T follicular helper cell (primary cell): ENCODE measurements around the gene TMEM132D.

ENCODE experiments used
- DNase-seq: peaks from one replicate; pipeline ENCODE4 v3.0.0-alpha.2; 2020; ENCODE audit warnings: low read depth

TMEM132D gene

DNA sequence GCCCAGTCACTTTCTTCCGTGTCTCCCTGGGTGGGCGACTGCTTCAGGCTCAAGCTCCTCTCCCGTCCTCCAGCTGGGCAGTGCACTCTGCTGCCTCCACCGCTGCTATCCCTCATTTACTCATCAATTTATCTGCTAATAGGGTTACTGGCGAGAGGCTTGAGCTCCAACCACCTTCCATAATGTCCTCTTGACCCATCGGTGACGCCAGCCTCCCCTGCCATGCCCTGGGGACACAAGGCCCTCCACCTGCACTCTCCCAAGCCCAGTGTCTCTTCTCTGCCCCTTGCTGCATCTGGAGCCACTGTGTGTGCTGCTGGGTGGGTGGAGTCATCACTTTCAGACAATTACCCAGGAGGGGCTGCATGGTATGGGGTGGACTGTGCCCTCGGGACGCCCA, 78.5 kb downstream of the TMEM132D start:
- no peak for DNase-seq

DNA sequence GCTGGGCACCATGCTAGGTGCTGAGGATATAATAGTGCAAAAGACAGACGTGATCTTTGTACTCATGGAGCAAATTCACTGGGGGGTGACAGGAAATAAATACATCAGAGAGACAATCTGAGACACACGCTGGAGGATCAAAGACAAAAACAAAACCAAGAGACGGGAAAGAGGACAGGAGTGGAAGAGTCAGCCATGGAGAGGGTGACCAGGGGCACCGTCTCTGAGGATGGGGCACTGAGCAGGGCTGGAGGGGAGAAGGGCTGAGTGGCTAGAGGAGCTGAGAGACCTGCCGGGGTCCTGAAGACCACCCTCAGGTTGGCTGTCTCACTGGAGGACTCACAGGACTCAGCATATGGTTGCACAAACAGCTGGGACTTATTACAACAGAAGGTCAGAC, 81.9 kb downstream of the TMEM132D start:
- DNase-seq: no peak

DNA sequence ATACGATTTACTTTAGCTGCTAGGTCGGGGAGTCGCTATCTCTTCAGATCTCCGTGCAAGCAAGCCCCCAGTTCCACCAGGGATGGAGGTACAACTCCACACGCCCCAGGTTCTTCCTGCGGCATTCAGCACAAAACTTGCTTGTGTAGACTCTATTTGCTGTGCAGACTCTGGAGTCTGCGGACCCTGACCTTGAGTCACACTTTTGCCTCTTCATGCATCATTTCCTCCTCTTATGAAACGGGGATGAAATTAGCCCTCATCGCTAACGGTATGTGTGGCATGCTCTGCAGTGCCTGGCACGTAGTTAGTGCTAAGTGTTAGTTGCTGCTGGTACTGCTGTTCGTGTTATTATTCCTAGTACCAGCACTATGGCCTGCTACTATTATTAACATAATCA, 84.4 kb downstream of the TMEM132D start:
- no peak for DNase-seq

DNA sequence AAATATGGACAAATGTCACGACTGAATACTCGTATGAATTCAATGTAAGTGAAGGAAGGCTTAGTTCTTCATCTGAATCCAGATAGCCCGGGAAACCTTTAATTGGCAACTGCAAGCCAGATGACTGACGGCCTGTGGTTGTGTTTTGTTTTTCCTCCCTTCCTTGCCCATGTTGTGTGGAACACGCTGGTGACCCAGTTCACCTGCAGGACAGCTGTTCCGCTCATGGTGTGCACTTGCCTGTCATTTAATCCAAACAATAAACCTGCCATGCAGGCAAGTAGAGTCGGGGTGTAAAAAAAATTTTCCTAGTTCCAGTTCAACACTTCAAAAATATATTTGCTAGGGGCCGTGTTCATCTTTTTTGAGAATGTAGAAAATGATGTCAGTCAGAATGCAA, 88.0 kb downstream of the TMEM132D start:
- DNase-seq: no peak

DNA sequence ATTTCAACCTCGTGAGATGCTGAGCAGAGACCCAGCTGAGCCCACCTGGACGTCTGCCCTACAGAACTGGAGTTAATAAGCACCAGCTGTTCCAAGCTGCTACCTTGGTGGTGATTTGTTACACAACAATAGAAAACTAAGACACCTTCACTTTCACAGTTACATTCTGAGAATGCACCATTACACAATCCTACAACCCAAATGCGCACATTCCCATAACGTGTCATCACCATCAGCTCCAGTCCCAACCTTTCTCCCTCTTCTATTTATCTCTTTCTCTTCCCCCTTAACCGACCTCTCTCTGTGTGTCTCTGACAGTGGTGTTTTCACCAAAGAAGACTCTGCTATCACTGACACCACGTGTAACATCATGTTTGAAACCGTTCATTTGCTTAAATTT, 91.9 kb downstream of the TMEM132D start:
- no peak for DNase-seq

DNA sequence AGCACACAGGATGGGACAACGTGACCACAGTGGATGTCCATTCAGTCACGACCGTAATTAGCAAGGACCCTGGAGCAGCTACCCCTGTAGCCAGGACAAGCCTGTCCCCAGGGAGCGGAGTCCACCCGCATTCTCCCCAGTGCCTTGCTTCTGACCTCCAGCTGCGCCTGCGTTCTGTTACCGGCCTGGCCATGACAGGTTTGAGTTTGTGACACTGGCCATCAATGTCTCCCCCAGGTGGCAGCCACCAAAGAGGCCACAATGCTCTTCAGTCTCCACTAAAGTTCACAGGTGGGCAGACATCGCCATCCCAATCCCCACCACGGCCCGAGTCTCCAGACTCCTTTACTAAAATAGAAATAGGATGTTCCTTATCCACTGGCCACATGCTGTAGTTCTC, 96.7 kb downstream of the TMEM132D start:
- no peak for DNase-seq

DNA sequence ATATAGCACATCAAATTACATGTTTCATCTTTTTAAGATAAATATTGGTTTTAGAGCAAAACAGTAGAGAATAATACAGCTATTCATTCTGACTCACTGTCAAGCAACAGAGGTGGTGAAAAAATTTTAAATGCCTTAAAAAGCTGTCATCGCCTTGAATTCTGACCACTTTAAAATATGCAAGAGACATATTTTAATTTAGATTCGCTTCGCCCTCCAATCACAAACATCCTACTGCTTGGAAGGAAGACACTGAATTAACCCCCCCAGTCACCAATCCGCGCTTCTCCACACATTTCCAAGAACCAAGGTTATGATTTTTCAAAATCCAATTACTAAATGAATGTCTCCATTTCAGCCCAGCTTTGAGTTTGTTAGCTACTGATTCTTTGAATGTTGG, 112.4 kb downstream of the TMEM132D start:
- DNase-seq: no peak

DNA sequence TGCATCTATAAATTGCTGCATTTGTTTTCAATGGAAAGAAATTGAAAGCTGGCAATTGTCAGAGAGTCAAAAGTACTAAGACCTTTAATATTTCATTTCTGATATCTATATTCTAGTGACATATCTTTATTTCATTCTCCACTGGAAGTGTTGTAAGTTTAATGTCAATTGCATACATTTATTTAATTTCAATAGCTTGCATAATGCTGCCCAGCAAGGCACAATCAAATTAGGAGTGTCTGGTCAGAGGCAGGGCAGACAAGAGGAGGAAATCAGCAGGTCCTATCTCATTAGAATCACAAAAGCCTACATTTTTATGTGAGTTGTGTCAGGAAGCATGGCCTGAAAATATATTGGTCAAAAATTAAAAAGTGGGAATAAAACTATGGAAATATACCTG, 112.9 kb downstream of the TMEM132D start:
- DNase-seq: no peak

DNA sequence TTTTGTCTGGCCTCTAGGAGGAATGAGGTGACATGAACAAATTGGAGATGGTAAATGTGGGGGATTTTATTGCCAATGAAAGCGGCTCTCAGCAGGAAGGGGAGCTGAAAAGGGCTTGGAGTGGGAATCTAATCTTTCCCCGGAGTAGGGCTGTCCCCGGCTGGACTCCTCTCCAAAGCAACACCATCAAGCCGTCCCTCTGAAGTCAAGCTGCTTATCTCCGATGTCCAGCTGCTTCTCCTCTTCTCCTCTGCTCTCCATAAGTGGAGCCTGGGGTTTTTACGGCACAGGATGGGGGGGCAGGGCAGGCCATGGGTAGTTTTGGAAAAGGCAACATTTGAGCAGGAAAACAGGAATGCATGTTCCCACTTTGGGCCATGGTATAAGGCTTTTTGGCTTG, 113.5 kb downstream of the TMEM132D start:
- DNase-seq: no peak

DNA sequence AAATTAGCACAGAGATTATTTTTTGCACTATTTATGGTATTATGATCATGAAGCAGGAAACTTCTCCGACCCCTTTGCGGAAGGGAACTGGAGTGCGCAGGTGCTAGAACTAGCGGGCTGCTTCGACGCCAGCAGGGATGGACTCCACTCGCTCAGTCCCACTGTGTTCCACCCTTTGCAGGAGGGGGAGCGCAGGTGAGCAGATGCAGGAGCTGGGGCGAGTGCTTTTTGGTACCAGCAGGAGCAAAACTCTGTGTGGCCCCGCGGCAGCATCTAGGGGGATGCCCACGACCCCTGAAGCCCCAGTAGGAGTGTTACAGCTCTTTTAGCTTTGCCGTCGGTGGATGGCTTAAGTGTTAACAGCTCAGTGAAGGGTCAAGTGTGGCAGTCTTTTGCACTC, 113.9 kb downstream of the TMEM132D start:
- DNase-seq: no peak

DNA sequence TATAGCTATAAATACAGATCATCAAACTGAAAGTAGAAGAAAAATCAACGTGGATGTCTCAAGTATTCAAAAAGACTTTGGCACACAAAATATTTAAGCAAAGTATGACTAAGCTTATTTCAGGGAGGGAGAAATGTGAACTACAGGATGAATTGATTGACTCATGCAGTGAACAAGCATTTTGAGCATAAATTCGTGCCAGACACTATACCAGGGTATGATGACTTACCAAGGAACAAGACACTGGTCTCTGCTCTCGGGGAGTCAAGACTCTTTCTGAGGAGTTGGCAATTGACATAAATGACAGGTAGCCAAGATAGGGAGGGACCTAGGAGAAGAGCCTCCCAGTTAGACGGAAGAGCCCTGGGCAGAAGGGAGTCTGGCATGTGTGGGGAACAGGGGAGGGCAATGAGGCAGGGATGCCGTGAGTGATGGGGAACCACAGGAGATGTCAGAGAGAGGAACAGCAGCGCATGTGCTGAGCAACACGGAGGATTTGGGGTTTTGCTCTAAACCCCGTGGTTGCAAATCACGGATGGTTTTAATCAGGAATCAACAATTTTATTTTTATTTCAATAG, 115.2 kb downstream of the TMEM132D start:
- no peak for DNase-seq

DNA sequence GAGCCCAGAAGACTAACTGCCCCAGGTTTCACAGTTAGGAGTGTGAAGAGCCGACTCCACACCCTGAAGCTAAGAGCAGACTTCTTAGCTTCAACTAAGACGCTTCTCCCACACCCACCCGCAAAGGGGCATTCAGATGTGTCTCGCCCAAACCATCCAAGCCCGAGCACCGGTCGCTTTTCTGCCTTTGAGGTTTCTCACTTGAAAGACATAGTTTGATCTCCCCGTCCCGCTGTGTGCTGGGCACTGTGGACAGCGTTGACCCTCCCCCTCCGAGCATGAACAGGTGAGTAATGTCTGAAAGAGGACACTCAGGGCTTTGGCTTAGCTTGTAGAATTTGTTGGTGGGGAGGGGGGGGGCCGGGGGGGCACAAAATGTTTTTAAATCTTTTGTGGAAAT, 123.8 kb downstream of the TMEM132D start:
- DNase-seq: no peak

DNA sequence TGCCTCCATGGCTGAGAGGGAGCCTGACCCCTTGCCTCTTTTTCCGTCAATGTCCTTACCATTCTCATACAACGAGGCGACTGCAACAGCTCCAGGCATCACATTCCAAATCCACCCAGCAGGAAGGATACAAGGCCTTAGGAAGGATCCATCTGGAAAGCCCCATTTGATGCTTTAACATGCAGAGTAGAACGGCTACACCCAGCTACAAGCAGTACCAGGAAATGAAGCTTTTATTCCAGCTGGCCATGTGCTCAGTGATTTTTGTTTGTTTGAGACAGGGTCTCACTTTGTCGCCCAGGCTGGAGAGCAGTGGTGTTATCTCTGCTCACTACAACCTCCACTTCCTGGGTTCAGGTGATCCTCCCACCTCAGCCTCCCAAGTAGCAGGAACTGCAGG, 124.8 kb downstream of the TMEM132D start:
- no peak for DNase-seq

DNA sequence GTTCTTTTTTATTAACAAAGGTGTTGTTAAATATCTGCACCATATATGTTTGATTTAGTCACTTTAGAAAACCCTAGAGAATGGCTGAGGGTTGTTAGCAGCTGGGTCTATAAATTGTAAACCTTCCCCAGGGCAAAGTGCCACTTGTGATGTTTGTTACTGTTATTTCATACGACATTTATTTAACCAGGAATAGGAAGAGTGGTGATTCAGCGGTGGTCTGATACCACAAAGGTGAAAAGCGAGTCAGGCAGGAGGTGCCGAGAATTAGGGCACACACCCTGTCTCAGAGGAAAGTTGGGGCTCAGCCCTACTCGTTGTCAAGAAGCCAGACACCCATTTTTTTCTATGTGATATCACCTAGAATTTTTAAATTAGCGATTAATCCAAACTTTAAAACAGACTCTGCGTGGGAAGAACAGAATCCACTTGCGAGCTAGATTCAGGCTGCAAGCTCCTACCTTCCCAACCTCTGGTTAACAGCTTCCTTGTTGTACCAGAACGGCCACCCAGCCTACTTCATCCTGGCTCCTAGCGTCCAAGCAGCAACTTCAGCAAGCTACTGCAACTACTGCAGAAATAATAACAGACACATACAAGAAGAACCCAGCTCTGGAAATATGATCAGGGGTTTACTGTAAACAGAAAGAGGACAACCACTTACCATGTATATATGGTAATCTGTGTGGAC, 126.7 kb downstream of the TMEM132D start:
- no peak for DNase-seq

DNA sequence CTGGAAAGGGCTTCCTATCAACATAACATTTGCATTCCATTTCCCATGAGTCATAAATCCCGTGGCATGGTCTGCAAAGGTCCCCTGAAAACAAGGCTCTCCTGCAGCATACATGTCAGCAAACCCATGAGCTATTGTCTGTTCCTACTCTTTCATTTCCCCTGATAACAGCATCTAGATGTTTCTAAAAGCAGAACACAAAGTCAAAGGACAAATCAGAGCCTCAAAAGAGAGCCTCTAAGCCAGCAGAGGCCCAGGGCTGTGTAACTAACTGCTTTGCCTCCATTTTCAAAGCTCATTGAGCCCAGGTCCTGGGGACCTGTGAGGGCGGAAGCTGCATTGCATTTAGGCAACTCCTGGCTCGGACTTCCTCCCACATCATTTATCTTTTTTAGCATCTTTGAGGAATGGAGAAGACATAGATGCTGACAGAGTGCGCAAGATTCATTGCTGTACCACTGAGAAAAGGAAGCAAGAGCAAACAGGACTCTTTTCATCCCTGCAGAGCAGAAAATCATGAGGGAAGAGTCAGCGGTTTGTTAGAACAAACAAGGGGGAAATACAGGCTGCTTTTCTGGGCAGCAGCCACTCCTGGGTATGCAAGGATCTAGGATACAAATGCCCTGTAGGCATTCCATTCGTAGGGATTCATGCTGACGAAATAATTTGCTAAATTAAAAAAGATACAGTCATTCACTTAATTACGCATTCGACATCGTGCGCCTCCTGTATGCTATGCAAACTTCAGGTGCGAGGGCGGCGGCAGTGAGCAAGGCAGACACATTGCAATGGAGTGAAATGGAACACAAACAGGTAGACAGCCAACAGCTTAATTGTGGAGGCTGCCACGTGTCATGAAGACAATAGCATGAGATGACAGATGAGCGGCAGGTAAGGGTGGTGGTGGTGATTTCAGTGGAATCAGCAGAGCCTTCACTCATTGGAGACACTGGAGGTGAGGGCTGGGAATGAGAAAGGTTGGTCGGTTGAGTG, 131.0 kb downstream of the TMEM132D start:
- DNase-seq: no peak

DNA sequence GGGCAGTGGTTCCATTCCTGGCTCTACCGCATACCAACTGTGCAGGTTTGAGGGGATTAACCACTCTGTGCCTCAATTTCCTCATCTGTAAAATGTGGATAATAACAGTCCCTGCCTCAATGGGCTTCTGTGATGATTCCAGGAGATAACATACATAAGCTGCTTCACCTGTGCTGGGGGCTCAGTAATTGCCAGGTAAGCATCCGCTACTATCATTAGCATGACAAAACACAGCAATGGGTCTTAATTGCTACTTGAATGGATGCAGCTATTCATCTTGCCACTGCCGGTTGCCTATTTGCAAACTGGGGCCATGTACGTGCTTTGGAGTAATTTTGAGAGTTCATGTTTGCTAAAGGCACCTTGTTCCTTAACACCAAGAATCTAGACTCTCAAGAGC, 132.6 kb downstream of the TMEM132D start:
- no peak for DNase-seq

DNA sequence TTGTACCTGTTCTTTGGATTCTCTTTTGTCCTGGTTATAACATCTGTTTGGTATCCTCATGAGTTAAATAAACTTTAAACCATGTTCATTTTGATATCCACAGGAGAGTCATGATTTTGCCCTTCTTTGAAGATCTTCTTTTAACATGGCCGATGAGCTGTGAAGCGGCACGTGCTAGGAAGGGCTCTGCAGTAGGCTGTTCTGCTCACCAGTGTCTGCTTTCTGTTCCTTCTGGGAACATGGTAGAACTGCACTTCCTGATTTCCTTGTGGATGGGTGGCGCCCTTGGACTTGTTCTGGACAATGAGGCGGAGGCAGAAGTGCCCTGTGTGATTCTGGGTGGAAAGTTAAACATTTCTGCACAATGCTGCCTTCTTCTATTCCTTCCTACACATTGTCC, 138.1 kb downstream of the TMEM132D start:
- DNase-seq: no peak

DNA sequence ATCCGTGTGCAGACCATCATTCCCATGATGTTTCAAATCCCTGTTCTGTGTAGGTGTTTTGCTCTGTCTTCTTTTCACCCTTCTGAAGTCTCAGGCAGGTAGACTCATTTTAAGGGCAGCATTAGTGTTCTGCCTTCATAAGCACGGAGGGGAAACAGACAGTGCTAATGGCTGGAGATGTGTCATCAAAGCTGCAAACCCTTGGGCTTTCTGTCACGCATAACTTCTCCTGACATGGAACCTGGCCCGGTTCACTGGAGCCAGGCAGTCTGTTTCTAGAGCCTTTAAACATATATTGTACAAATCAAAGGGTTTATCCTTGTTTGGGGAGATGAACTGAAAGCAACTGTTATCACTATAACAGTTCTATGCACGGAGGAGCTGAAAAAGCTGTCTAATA, 141.4 kb downstream of the TMEM132D start:
- no peak for DNase-seq

DNA sequence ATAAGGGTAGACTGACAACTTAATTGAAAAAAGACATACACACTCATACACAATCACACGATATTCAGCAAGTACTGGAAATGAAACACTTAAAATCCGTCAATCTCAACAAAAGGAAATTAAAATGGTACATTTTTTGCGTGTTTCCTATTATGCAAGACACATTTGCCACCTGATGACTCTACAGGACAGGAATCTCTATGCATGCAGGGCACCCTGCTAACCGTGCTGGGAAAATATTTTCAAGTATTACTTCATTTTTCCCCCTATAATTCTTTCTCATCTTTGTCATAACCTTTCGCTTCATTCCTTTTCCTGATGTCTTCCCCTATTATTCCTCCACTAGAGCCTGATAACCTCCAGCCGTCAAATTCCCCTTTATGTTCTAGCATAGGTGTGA, 150.2 kb downstream of the TMEM132D start:
- DNase-seq: no peak

DNA sequence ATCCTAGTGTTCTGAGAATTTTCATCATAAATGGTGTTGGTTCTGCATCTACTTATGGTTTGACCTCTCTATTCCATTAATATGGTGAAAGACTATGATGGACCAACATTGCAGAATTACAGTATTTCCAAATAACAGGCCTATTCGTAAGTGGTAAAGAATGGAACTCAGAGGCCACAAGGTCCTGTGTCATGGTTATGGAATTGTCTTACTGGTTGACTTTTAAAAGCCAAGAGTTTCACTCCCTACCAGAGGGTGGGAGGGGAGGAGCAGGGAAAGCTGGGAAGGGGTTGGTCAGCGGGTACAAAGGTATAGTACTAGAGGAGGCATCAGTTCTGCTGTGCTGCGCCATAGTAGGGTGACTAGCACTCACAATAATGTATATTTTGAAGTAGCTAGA, 153.4 kb downstream of the TMEM132D start:
- no peak for DNase-seq

DNA sequence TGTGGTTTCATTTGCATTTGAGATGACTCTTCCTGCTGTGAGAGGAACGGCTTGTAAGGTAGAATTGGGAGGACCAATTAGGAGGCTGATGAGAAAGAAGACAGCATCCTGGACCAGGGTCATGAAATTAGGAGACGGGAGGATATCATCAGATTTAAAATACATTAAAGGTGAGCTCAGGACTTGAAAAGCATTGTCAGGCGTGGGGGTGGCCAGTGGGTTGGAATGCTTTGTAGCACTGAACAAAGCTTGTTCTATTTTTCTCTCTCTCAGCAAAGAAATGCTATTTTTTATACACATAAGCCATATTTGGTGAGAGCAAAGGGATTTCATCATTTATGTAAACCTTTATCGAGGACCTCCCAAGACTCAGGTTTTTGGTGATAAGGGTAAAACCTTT, 157.5 kb downstream of the TMEM132D start:
- no peak for DNase-seq

DNA sequence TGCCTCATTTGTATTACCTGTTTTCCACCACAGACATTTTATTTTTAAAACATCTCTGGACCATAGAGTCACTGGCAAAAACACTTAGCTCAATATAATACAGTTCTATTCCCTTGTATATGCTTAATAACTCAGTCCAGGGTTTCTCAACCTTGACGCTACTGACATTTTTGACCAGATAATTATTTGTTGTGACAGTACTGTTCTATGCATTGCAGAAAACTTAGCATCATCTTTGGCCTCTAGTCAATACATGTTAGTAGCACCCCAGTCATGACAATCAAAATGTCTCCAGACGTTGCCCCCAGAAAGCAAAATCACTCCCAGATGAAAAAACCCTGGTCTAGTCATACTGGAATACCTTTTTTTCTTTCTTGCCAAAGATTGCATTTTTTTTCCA, 174.7 kb downstream of the TMEM132D start:
- DNase-seq: no peak

DNA sequence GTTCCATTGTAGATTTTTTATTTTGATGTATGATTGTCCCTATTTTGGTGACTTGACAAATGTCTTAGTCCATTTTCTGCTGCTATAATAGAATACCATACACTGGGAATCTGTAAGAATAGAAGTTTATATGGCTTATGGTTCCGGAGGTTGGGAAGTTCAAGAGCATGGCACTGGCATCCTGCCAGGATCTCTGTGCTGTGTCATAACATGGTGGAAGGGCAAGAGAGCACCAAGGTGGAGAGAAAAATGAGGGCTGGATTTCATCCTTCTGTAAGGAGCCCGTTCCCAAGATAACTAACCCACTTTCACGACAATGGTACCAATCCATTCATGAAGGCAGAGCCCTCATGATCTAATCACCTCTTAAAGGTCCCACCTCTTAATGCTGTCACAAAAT, 176.7 kb downstream of the TMEM132D start:
- DNase-seq: no peak
